HepG2 (cell line): Measurements from ENCODE around the gene SNX10. TPM values are rescaled to one million over a fixed set of nuclear protein-coding genes. Genes with fewer than 3 reads are reported as not detected.

ENCODE experiments used
- HNF4G ChIP-seq, 2 experiments: sonication (generic) in 1 of 2; formaldehyde crosslinking in 1 of 2; IDR thresholded peaks; 2 replicates each; pipeline versions ENCODE4 v1.4.0 to v1.6.1; 2011 to 2020; ENCODE audit warnings: borderline replicate concordance in 2 of 2, low read depth in 2 of 2, mild to moderate bottlenecking in 2 of 2, low read length in 1 of 2, missing genetic modification reagents in 1 of 2, moderate library complexity in 1 of 2
- LRRFIP1 ChIP-seq: sonication (generic); formaldehyde crosslinking; conservative IDR thresholded peaks from 2 replicates; pipeline ENCODE4 v1.4.0; 2020; ENCODE audit warnings: missing genetic modification reagents
- MAFF ChIP-seq: IDR thresholded peaks from 2 replicates; pipeline ENCODE4 v1.6.1; 2011; ENCODE audit warnings: low read depth, low read length, improper control_type of control experiment
- NFE2L2 ChIP-seq: fragments of 150-350 bp; IDR thresholded peaks from 2 replicates; pipeline ENCODE4 v1.6.1; 2014; ENCODE audit warnings: low read length
- NFYB ChIP-seq: sonication (generic); formaldehyde crosslinking; IDR thresholded peaks from 2 replicates; pipeline ENCODE4 v1.4.0; 2020; ENCODE audit warnings: missing genetic modification reagents
- PHF21A ChIP-seq: sonication (generic); formaldehyde crosslinking; IDR thresholded peaks from 2 replicates; pipeline ENCODE4 v1.5.0; 2020; ENCODE audit warnings: mild to moderate bottlenecking, missing genetic modification reagents
- SAFB2 ChIP-seq: sonication (generic); formaldehyde crosslinking; IDR thresholded peaks from 2 replicates; pipeline ENCODE4 v1.5.1; 2020; ENCODE audit warnings: missing genetic modification reagents, low read depth, mild to moderate bottlenecking, borderline replicate concordance
- TSC22D2 ChIP-seq: sonication (generic); formaldehyde crosslinking; IDR thresholded peaks from 2 replicates; pipeline ENCODE4 v1.5.1; 2020; ENCODE audit warnings: missing genetic modification reagents, mild to moderate bottlenecking, borderline replicate concordance
- ZBTB14 ChIP-seq: sonication (generic); formaldehyde crosslinking; IDR thresholded peaks from 2 replicates; pipeline ENCODE4 v1.4.0; 2020; ENCODE audit warnings: missing genetic modification reagents
- ZC3H13 ChIP-seq: sonication (generic); formaldehyde crosslinking; IDR thresholded peaks from 2 replicates; pipeline ENCODE4 v1.8.1; 2023; ENCODE audit warnings: mild to moderate bottlenecking, missing genetic modification reagents, moderate library complexity
- ZFP36 ChIP-seq: fragments of 150-350 bp; IDR thresholded peaks from 2 replicates; pipeline ENCODE4 v1.6.1; 2018; ENCODE audit warnings: borderline replicate concordance, low read length, low read depth; ENCODE audit not compliant: partially characterized antibody
- ZFX ChIP-seq: sonication (generic); formaldehyde crosslinking; IDR thresholded peaks from 2 replicates; pipeline ENCODE4 v1.4.0; 2020; ENCODE audit warnings: mild to moderate bottlenecking, low read depth, missing genetic modification reagents, moderate library complexity
- ZMYM2 ChIP-seq: sonication (generic); formaldehyde crosslinking; IDR thresholded peaks from 2 replicates; pipeline ENCODE4 v1.8.0; 2022; ENCODE audit warnings: mild to moderate bottlenecking, missing genetic modification reagents
- ZNF136 ChIP-seq: sonication (generic); formaldehyde crosslinking; IDR thresholded peaks from 2 replicates; pipeline ENCODE4 v1.8.1; 2022; ENCODE audit warnings: low read depth, mild to moderate bottlenecking, moderate library complexity, missing genetic modification reagents
- ZNF260 ChIP-seq: sonication (generic); formaldehyde crosslinking; IDR thresholded peaks from 2 replicates; pipeline ENCODE4 v1.4.0; 2020; ENCODE audit warnings: missing genetic modification reagents, low read depth, mild to moderate bottlenecking, borderline replicate concordance
- ZNF430 ChIP-seq: sonication (generic); formaldehyde crosslinking; IDR thresholded peaks from 2 replicates; pipeline ENCODE4 v1.9.0; 2021; ENCODE audit warnings: mild to moderate bottlenecking, missing genetic modification reagents
- ZNF556 ChIP-seq: sonication (generic); formaldehyde crosslinking; IDR thresholded peaks from 2 replicates; pipeline ENCODE4 v1.4.0; 2020; ENCODE audit warnings: mild to moderate bottlenecking, missing genetic modification reagents, borderline replicate concordance
- ZNF558 ChIP-seq: sonication (generic); formaldehyde crosslinking; IDR thresholded peaks from 2 replicates; pipeline ENCODE4 v1.9.0; 2022; ENCODE audit warnings: mild to moderate bottlenecking, missing genetic modification reagents, borderline replicate concordance
- ZNF891 ChIP-seq: sonication (generic); formaldehyde crosslinking; IDR thresholded peaks from 2 replicates; pipeline ENCODE4 v1.5.0; 2020; ENCODE audit warnings: mild to moderate bottlenecking, missing genetic modification reagents
- ZSCAN30 ChIP-seq: sonication (generic); formaldehyde crosslinking; IDR thresholded peaks from 2 replicates; pipeline ENCODE4 v1.5.0; 2020; ENCODE audit warnings: mild to moderate bottlenecking, missing genetic modification reagents
- polyA plus RNA-seq, 8 experiments: library from polyadenylated mRNA; depleted of rRNA in 3 of 8; stranded (reverse) in 7 of 8; unstranded in 1 of 8; fragments of >200 nt; fragmentation: Illumina TruSeq in 4 of 8; extraction: Trizol in 4 of 8; gene quantifications; 2 replicates each; pipeline versions ENCODE4 v1.2.1 to v1.2.3, GENCODE V29; 2011 to 2016; ENCODE audit warnings: low read depth in 4 of 8, missing spikeins in 1 of 8, mixed read lengths in 1 of 8; ENCODE audit not compliant: insufficient read depth in 1 of 8
- total RNA-seq, 5 experiments: library from RNA; depleted of rRNA; stranded (reverse); fragments of >200 nt; fragmentation: Illumina TruSeq; extraction: Trizol; gene quantifications; 2 replicates each; pipeline ENCODE4 v1.2.3, GENCODE V29; 2016; ENCODE audit warnings: low read depth in 1 of 5
- TF ChIP-seq, protein P1 (sequence below): sonication (generic); formaldehyde crosslinking; IDR thresholded peaks from 2 replicates; pipeline ENCODE4 v1.8.0; 2022; ENCODE audit warnings: missing genetic modification reagents, mild to moderate bottlenecking, moderate library complexity, borderline replicate concordance
- TF ChIP-seq, protein P2 (sequence below): sonication (generic); formaldehyde crosslinking; IDR thresholded peaks from 2 replicates; pipeline ENCODE4 v1.4.0; 2020; ENCODE audit warnings: missing genetic modification reagents

SNX10 gene
- total and polyA plus RNA-seq, 2 of the 13 experiments (the other 11 are each of a cell fraction or from before 2014, with no cell fraction given): 26.0 to 27.6 TPM

- TF ChIP-seq ZNF891 (CRISPR knock-in tag) (peak; percentile 40; the same call in 1 of the 2 replicates), ZNF136 (no peak), NFYB (CRISPR knock-in tag) (no peak), ZFP36 (no peak), ZNF260 (no peak), ZMYM2 (CRISPR knock-in tag) (no peak), HNF4G (IDR thresholded peaks at IDR 0.05; ENCODE audit: borderline replicate concordance, low read depth, low read length) (no peak), HNF4G (CRISPR knock-in tag; IDR thresholded peaks at IDR 0.05; ENCODE audit: borderline replicate concordance, low read depth) (no peak), SAFB2 (CRISPR knock-in tag) (no peak), ZNF558 (CRISPR knock-in tag) (0 out of 2 replicates have a peak, but pooled peaks have one; percentile 49), ZNF556 (CRISPR knock-in tag) (no peak), MAFF (no peak), LRRFIP1 (no peak), PHF21A (CRISPR knock-in tag) (0 out of 2 replicates have a peak, but pooled peaks have one; percentile 21), ZNF430 (no peak), ZSCAN30 (CRISPR knock-in tag) (no peak), ZFX (peak; percentile 24; the same call in 1 of the 2 replicates), ZBTB14 (peak; percentile 77), TSC22D2 (CRISPR knock-in tag) (no peak), ZC3H13 (CRISPR knock-in tag) (no peak), NFE2L2 (no peak)
- TF ChIP-seq, protein P1, sequence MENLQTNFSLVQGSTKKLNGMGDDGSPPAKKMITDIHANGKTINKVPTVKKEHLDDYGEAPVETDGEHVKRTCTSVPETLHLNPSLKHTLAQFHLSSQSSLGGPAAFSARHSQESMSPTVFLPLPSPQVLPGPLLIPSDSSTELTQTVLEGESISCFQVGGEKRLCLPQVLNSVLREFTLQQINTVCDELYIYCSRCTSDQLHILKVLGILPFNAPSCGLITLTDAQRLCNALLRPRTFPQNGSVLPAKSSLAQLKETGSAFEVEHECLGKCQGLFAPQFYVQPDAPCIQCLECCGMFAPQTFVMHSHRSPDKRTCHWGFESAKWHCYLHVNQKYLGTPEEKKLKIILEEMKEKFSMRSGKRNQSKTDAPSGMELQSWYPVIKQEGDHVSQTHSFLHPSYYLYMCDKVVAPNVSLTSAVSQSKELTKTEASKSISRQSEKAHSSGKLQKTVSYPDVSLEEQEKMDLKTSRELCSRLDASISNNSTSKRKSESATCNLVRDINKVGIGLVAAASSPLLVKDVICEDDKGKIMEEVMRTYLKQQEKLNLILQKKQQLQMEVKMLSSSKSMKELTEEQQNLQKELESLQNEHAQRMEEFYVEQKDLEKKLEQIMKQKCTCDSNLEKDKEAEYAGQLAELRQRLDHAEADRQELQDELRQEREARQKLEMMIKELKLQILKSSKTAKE (CRISPR knock-in tag): no peak; the same call in 1 of the 2 replicates
- TF ChIP-seq, protein P2, sequence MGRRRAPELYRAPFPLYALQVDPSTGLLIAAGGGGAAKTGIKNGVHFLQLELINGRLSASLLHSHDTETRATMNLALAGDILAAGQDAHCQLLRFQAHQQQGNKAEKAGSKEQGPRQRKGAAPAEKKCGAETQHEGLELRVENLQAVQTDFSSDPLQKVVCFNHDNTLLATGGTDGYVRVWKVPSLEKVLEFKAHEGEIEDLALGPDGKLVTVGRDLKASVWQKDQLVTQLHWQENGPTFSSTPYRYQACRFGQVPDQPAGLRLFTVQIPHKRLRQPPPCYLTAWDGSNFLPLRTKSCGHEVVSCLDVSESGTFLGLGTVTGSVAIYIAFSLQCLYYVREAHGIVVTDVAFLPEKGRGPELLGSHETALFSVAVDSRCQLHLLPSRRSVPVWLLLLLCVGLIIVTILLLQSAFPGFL (CRISPR knock-in tag): no peak
Measured at GRCh38 chr7:26398756-26399509, 107.3 kb downstream of the SNX10 start (continued).
